Measurements from ENCODE around the gene ALDH5A1.

DNA sequence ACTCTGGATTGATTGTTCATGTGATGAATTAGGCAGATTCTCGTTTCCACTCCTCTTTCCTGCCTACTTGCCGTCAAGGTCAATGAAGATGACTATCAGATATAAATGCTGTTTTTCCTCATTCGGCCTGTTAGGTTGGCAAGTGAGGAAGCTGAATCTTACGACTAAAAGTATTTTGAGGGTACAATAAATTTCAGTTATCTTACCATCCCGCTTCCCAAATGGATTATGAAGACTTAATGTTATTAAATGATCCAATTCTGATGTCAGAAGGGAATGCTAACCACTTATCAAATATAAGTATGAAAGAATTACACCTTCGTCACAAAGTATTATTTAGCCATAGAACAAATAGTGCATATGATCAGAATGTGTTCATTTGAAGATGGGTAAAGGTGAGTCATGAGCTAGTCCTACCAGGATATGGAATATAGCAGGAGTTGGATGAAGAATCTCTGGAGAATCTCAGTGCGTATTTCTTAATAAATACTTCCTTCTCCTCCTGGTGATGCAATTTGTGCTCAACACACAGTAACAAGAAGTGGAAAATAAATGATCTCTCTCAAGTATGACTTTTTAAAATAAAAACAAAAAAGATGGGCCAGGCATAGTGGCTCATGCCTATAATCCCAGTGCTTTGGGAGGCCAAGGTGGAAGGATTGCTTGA, 10.0 kb upstream of the ALDH5A1 start:
- TF ChIP-seq, protein P1, sequence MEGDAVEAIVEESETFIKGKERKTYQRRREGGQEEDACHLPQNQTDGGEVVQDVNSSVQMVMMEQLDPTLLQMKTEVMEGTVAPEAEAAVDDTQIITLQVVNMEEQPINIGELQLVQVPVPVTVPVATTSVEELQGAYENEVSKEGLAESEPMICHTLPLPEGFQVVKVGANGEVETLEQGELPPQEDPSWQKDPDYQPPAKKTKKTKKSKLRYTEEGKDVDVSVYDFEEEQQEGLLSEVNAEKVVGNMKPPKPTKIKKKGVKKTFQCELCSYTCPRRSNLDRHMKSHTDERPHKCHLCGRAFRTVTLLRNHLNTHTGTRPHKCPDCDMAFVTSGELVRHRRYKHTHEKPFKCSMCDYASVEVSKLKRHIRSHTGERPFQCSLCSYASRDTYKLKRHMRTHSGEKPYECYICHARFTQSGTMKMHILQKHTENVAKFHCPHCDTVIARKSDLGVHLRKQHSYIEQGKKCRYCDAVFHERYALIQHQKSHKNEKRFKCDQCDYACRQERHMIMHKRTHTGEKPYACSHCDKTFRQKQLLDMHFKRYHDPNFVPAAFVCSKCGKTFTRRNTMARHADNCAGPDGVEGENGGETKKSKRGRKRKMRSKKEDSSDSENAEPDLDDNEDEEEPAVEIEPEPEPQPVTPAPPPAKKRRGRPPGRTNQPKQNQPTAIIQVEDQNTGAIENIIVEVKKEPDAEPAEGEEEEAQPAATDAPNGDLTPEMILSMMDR (IDR thresholded peaks at IDR 0.05) = no peak
- TF ChIP-seq POLR2A (IDR thresholded peaks at IDR 0.05) = no peak
- TF ChIP-seq POLR2AphosphoS5 (IDR thresholded peaks at IDR 0.05) = no peak
- no peak for TF ChIP-seq EP300 (IDR thresholded peaks at IDR 0.05)

Data from sigmoid colon (tissue), 4 donors.